SJSA1 (cell line): Measurements from ENCODE around the gene POC1A. TPM values are rescaled to one million over a fixed set of nuclear protein-coding genes. Genes with fewer than 3 reads are reported as not detected.
"Not testable (repeated sequence)": the region's sequence is repeated elsewhere in the genome, so short reads cannot be mapped to it uniquely, and the experiment has no call there.

Source experiments
- DNase-seq, 2 experiments: peaks; one replicate each; pipeline ENCODE4 v3.0.0-alpha.2; 2015 to 2020; ENCODE audit warnings: low spot score in 2 of 2, low read depth in 1 of 2
- H3K27ac ChIP-seq: fragments of 250-450 bp; sonication (Bioruptor Pico); 2 replicates; pipeline ENCODE4 v1.5.1; 2020; ENCODE audit warnings: mild to moderate bottlenecking, moderate library complexity
- H3K27me3 ChIP-seq: fragments of 250-450 bp; sonication (Bioruptor Pico); replicated peaks from 2 replicates; pipeline ENCODE4 v1.5.1; 2020; ENCODE audit warnings: mild to moderate bottlenecking, moderate library complexity
- H3K36me3 ChIP-seq: fragments of 250-450 bp; sonication (Bioruptor Pico); 2 replicates; pipeline ENCODE4 v1.5.1; 2020; ENCODE audit warnings: mild to moderate bottlenecking
- H3K4me1 ChIP-seq: fragments of 250-450 bp; sonication (Bioruptor Pico); replicated peaks from 2 replicates; pipeline ENCODE4 v1.6.1; 2021; ENCODE audit warnings: mild to moderate bottlenecking
- H3K4me3 ChIP-seq: fragments of 250-450 bp; sonication (Bioruptor Pico); 2 replicates; pipeline ENCODE4 v1.5.1; 2020; ENCODE audit warnings: mild to moderate bottlenecking
- H3K9me3 ChIP-seq: fragments of 250-450 bp; sonication (Bioruptor Pico); replicated peaks from 2 replicates; pipeline ENCODE4 v1.5.1; 2020; ENCODE audit warnings: mild to moderate bottlenecking
- total RNA-seq: library from RNA; depleted of rRNA; stranded (reverse); fragments of >200 nt; shearing (Covaris generic); gene quantifications from 2 replicates; pipeline ENCODE4 v1.2.3, GENCODE V29; 2014

The POC1A gene
- total RNA-seq, 1 experiment from 2014 or later = 14.2 TPM

- peaks cover 36% of the 10 kb centered on the region for H3K4me1 ChIP-seq
- not testable (repeated sequence) for H3K4me3 ChIP-seq, H3K27me3 ChIP-seq, H3K9me3 ChIP-seq, DNase-seq, H3K27ac ChIP-seq, H3K36me3 ChIP-seq
These were observed 111.2 kb downstream of the POC1A start for GRCh38 chr3:52043039-52043438.

- Histone ChIP-seq H3K36me3 (no peaks in the 10 kb centered on the region), H3K9me3 (no peaks in the 10 kb centered on the region), H3K27ac (no peak overlapping the region), H3K4me3 (no peak overlapping the region), H3K27me3 (no peaks in the 10 kb centered on the region), H3K4me1 (peaks cover 18% of the 10 kb centered on the region)
- DNase-seq = no peak
These were observed 113.0 kb downstream of the POC1A start for GRCh38 chr3:52041118-52041731.

DNA sequence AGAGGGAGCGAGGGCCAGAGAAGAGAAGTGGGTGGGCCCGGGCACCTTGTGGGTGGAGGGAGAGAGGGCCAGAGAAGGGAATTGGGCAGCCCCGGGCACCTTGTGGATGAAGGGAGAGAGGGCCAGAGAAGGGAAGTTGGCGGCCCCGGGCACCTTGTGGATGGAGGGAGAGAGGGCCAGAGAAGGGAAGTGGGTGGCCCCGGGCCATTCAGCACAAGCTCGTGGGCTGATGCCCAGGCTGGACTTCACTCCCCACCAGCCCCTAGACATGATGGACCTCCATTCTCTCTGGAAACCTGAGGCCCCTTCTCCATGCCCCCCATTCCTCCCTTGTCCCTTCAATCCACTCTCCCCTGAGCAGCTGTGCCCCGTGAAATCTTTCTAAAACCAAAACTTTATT lies 113.6 kb downstream of the POC1A start:
- Histone ChIP-seq H3K36me3 (no peaks in the 10 kb centered on the region), H3K27me3 (no peaks in the 10 kb centered on the region), H3K27ac (no peak overlapping the region), H3K4me1 (peaks cover 12% of the 10 kb centered on the region), H3K9me3 (no peaks in the 10 kb centered on the region), H3K4me3 (no peak overlapping the region)
- DNase-seq = no peak

DNA sequence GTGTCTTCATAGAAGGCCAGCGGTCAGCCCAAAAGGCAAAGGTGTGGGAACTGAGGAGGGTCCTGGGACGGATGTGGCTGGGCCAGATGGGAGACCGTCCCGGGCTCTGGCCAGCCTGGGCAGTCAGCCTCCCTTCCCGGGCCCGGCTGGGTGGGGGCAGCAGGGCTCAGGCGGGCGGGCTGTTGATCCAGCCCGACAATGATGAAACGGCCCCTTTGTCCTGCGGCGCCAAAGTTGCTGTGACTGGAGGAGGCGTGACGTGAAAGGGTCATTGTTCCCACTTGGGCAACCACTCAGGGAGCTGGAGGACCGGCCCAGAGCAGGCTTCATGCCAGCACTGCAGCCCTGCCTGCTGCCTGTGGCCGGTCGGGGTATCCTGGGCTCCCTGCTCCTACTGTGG lies 114.4 kb downstream of the POC1A start:
- Histone ChIP-seq H3K4me1 (peaks cover 4% of the 10 kb centered on the region), H3K27me3 (no peaks in the 10 kb centered on the region), H3K9me3 (no peaks in the 10 kb centered on the region), H3K36me3 (no peaks in the 10 kb centered on the region), H3K27ac (no peak overlapping the region), H3K4me3 (no peak overlapping the region)
- DNase-seq = no peak

DNA sequence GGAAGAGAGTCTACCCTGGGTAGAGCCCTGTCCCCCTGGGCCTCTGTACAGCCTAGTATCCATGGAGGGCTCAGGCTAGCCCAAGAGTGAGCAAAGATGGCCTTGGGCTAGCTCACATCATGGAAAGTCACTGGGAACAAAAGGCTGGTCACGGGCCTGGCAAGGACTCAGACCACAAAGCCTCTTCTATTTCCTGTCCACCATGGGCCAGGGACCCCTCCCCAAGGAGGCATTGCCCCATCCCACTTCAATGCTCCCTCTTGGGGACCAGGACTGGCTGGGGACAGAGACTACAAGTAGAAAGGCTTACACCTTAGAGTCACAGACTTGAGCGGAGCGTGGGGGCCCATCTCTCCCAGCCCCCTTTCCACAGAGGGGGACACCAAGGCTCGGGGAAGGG lies 114.8 kb downstream of the POC1A start:
- H3K36me3 ChIP-seq = no peaks in the 10 kb centered on the region
- H3K27me3 ChIP-seq = no peaks in the 10 kb centered on the region
- no peak overlapping the region for H3K27ac ChIP-seq
- no peak overlapping the region for H3K4me3 ChIP-seq
- H3K4me1 ChIP-seq = peaks cover 3% of the 10 kb centered on the region; the same call in 1 of the 2 replicates
- DNase-seq = no peak
- H3K9me3 ChIP-seq = no peaks in the 10 kb centered on the region

GRCh38 chr3:52038227-52038626 lies 116.0 kb downstream of the POC1A start:
- peaks cover 3% of the 10 kb centered on the region; the same call in 1 of the 2 replicates for H3K4me1 ChIP-seq
- no peaks in the 10 kb centered on the region for H3K36me3 ChIP-seq
- no peak overlapping the region for H3K4me3 ChIP-seq
- no peak overlapping the region for H3K27ac ChIP-seq
- no peaks in the 10 kb centered on the region for H3K27me3 ChIP-seq
- no peak for DNase-seq
- H3K9me3 ChIP-seq = no peaks in the 10 kb centered on the region

DNA sequence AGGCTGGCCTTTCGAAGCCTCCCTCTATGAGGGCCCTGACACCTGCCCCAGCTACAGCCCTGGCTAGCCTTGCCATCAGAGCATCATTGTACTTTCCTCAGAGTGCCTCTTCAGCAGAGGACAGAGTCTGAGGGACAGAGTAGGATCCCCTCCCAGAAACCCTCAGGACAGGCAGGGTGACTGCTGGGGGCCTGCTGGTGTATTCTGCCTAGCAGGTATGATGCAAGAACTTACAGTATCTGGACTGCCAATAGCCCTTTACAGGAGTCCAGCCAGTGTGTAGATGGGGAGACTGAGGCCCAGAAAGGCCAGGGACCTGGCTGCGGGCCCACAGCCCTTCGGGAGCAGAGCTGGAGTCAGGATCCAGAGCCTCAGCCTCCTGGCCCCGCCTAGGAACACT lies 116.9 kb downstream of the POC1A start:
- H3K27ac ChIP-seq = no peak overlapping the region
- no peak for DNase-seq

GRCh38 chr3:52036829-52037228 lies 117.4 kb downstream of the POC1A start:
- no peak overlapping the region for H3K4me3 ChIP-seq
- H3K4me1 ChIP-seq = peaks cover 3% of the 10 kb centered on the region; the same call in 1 of the 2 replicates
- H3K27me3 ChIP-seq = no peaks in the 10 kb centered on the region
- H3K9me3 ChIP-seq = no peaks in the 10 kb centered on the region
- no peak overlapping the region for H3K27ac ChIP-seq
- no peaks in the 10 kb centered on the region for H3K36me3 ChIP-seq
- DNase-seq = no peak

More for the DNA sequence above, 116.9 kb downstream of the POC1A start:
- no peaks in the 10 kb centered on the region for H3K36me3 ChIP-seq
- H3K4me1 ChIP-seq = peaks cover 3% of the 10 kb centered on the region; the same call in 1 of the 2 replicates
- no peaks in the 10 kb centered on the region for H3K9me3 ChIP-seq
- H3K27me3 ChIP-seq = no peaks in the 10 kb centered on the region
- H3K4me3 ChIP-seq = no peak overlapping the region

DNA sequence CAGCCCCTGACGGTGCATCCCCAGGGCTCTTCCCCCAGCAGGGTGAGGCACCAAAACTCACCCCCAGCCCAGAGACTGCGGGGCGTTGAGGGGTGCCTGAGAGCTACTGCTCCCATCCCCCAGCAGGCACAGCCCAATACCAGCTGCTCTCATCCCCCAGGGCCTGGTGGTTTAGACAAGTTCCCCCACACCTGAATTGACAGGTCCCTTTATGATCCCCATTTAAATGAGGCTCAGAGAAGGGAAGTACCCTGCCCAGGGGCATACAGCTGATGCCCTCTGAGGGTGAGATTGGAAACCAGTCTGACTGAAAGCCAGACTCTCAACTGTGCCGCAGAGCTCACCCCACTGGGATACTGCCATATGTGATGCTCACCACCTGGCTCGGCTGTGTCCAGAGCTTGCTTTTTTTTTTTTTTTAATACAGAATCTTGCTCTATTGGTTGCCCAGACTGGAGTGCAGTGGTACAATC lies 118.0 kb downstream of the POC1A start:
- no peaks in the 10 kb centered on the region for H3K9me3 ChIP-seq
- H3K4me1 ChIP-seq = peaks cover 3% of the 10 kb centered on the region; the same call in 1 of the 2 replicates
- no peak for DNase-seq
- H3K27me3 ChIP-seq = no peaks in the 10 kb centered on the region
- H3K36me3 ChIP-seq = no peaks in the 10 kb centered on the region
- H3K4me3 ChIP-seq = no peak overlapping the region
- H3K27ac ChIP-seq = no peak overlapping the region

DNA sequence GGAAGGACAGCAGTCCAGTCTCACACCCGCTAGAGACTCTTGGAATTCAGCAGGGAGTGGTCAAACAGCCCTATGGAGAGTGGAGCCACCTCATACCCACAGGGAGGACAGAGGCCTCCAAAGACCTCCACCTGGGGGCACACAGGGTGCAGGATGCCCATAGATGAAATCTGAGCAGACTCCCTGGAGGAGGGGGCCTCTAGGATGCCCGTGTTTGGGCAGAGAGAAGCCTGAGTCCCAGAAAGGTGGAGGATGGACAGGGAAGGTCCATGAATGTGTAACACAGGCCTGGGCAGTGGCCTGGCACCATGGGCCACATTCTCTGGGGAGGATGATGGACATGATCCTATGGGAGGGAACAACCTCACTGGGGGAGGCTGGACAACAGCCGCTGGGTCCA lies 119.6 kb downstream of the POC1A start:
- Histone ChIP-seq H3K36me3 (no peaks in the 10 kb centered on the region), H3K27me3 (no peaks in the 10 kb centered on the region), H3K4me3 (no peak overlapping the region), H3K27ac (no peak overlapping the region), H3K9me3 (no peaks in the 10 kb centered on the region), H3K4me1 (0 out of 2 replicates have a peak, but pooled peaks cover 2% of the 10 kb centered on the region)
- no peak for DNase-seq

GRCh38 chr3:52034212-52034611 lies 120.0 kb downstream of the POC1A start:
- H3K27me3 ChIP-seq = no peaks in the 10 kb centered on the region
- H3K4me1 ChIP-seq = no peaks in the 10 kb centered on the region
- H3K4me3 ChIP-seq = no peak overlapping the region
- no peaks in the 10 kb centered on the region for H3K36me3 ChIP-seq
- no peak for DNase-seq
- H3K27ac ChIP-seq = no peak overlapping the region
- no peaks in the 10 kb centered on the region for H3K9me3 ChIP-seq

- H3K9me3 ChIP-seq, H3K27ac ChIP-seq, H3K36me3 ChIP-seq, DNase-seq, H3K27me3 ChIP-seq, H3K4me1 ChIP-seq, H3K4me3 ChIP-seq: not testable (repeated sequence)
These were observed 120.5 kb downstream of the POC1A start for GRCh38 chr3:52033748-52034147.

GRCh38 chr3:52032702-52033408 lies 121.4 kb downstream of the POC1A start:
- Histone ChIP-seq H3K9me3 (no peaks in the 10 kb centered on the region), H3K36me3 (no peaks in the 10 kb centered on the region), H3K4me1 (no peaks in the 10 kb centered on the region)

GRCh38 chr3:52031896-52032295 lies 122.3 kb downstream of the POC1A start:
- Histone ChIP-seq H3K9me3 (no peaks in the 10 kb centered on the region), H3K27me3 (no peaks in the 10 kb centered on the region), H3K4me1 (no peaks in the 10 kb centered on the region), H3K4me3 (no peak overlapping the region), H3K36me3 (no peaks in the 10 kb centered on the region), H3K27ac (no peak overlapping the region)
- no peak for DNase-seq

More at GRCh38 chr3:52032702-52033408, 121.4 kb downstream of the POC1A start:
- H3K4me3 ChIP-seq = no peak overlapping the region
- no peak overlapping the region for H3K27ac ChIP-seq
- DNase-seq = no peak
- no peaks in the 10 kb centered on the region for H3K27me3 ChIP-seq
